PC-9 (cell line): Measurements from ENCODE around the gene ARIH2. TPM values are rescaled to one million over a fixed set of nuclear protein-coding genes. Genes with fewer than 3 reads are reported as not detected.

Experiments used
- BruUV-seq: library from RNA; stranded (reverse); fragments of 400-500 nt; replicated peaks from 2 replicates; lab custom pipeline; 2021; lab: Mats Ljungman, UMichigan
- CTCF ChIA-PET: fragments of 300-600 bp; sonication (Branson Sonifier 250); formaldehyde crosslinking; loops from one replicate; lab custom pipeline; 2022; ENCODE audit warnings: antibody characterized with exemption; lab: Charles Lee
- POLR2A ChIA-PET: fragments of 300-600 bp; sonication (Branson Sonifier 250); formaldehyde crosslinking; loops from one replicate; lab custom pipeline; 2022; ENCODE audit warnings: antibody characterized with exemption; ENCODE audit not compliant: unreplicated experiment; lab: Charles Lee
- DNase-seq, 2 experiments: peaks; one replicate each; pipeline versions ENCODE4 v3.0.0 to v3.0.0-alpha.2; 2015 to 2022; ENCODE audit warnings: mixed read lengths in 1 of 2
- H2AFZ ChIP-seq: fragments of 200-600 bp; sonication (generic); 2 replicates; pipeline ENCODE4 v1.8.1; 2017; ENCODE audit warnings: antibody characterized with exemption
- H3F3A ChIP-seq: fragments of 200-600 bp; sonication (generic); 2 replicates; pipeline ENCODE4 v1.8.1; 2017; ENCODE audit warnings: antibody characterized with exemption, mild to moderate bottlenecking, low read depth; ENCODE audit not compliant: insufficient read depth
- H3K27ac ChIP-seq: fragments of 200-600 bp; sonication (generic); 2 replicates; pipeline ENCODE4 v1.6.1; 2016; ENCODE audit warnings: mixed run types
- H3K27me3 ChIP-seq: fragments of 200-600 bp; sonication (generic); 2 replicates; pipeline ENCODE4 v1.6.1; 2016; ENCODE audit warnings: low read depth, mixed run types; ENCODE audit not compliant: insufficient read depth
- H3K36me3 ChIP-seq: fragments of 200-600 bp; sonication (generic); 2 replicates; pipeline ENCODE4 v1.6.1; 2016; ENCODE audit warnings: low read depth, mixed run types
- H3K4me1 ChIP-seq: fragments of 200-600 bp; sonication (generic); replicated peaks from 2 replicates; pipeline ENCODE4 v1.6.1; 2016; ENCODE audit warnings: mixed run types; ENCODE audit not compliant: insufficient read depth
- H3K4me2 ChIP-seq: fragments of 200-600 bp; sonication (generic); 2 replicates; pipeline ENCODE4 v1.6.1; 2017; ENCODE audit warnings: mixed run types
- H3K4me3 ChIP-seq: fragments of 200-600 bp; sonication (generic); 2 replicates; pipeline ENCODE4 v1.6.1; 2016; ENCODE audit warnings: mixed run types
- H3K79me2 ChIP-seq: fragments of 200-600 bp; sonication (generic); 2 replicates; pipeline ENCODE4 v1.6.1; 2017; ENCODE audit warnings: low read depth, mixed run types
- H3K9me2 ChIP-seq: fragments of 200-600 bp; sonication (generic); 2 replicates; pipeline ENCODE4 v1.8.1; 2017; ENCODE audit warnings: mild to moderate bottlenecking; ENCODE audit not compliant: insufficient read depth
- H3K9me3 ChIP-seq: fragments of 200-600 bp; sonication (generic); 2 replicates; pipeline ENCODE4 v1.8.1; 2016; ENCODE audit warnings: low read depth; ENCODE audit not compliant: insufficient read depth
- H4K20me1 ChIP-seq: fragments of 200-600 bp; sonication (generic); 2 replicates; pipeline ENCODE4 v1.8.1; 2017; ENCODE audit not compliant: insufficient read depth
- EZH2 ChIP-seq: fragments of 200-600 bp; sonication (generic); IDR thresholded peaks from 2 replicates; pipeline ENCODE4 v1.8.0; 2017; ENCODE audit warnings: antibody characterized with exemption, low read depth
- intact Hi-C: fragments of 100-400 bp; cut with micrococcal nuclease; formaldehyde crosslinking; loops from one replicate; pipeline ENCODE4 v1.10.0; 2022; ENCODE audit not compliant: unreplicated experiment
- total RNA-seq: library from RNA; stranded (reverse); gene quantifications from 2 replicates; pipeline ENCODE4 v1.2.3, GENCODE V29; 2021
- TF ChIP-seq, protein P1 (sequence below): fragments of 200-600 bp; sonication (generic); conservative IDR thresholded peaks from 2 replicates; pipeline ENCODE4 v1.6.1; 2017; ENCODE audit warnings: mixed run types, antibody characterized with exemption, mild to moderate bottlenecking, moderate library complexity

ARIH2 gene
- total RNA-seq, 1 experiment from 2014 or later, result 86.1 TPM

GRCh38 chr3:48982686-48983085, 64.0 kb downstream of the ARIH2 start:
- intact Hi-C loops, result no loop called here
- DNase-seq, result no peak
- Histone ChIP-seq H2AFZ (no peak overlapping the region), H3K4me3 (no peak overlapping the region), H3K27ac (no peak overlapping the region), H3K36me3 (0 out of 2 replicates have a peak, but pooled peaks cover 3% of the 10 kb centered on the region), H3K9me2 (no peaks in the 10 kb centered on the region), H3K27me3 (no peaks in the 10 kb centered on the region), H3K79me2 (no peaks in the 10 kb centered on the region), H3K9me3 (no peaks in the 10 kb centered on the region), H3F3A (peaks cover 13% of the 10 kb centered on the region; the same call in 1 of the 2 replicates), H3K4me2 (no peak overlapping the region), H3K4me1 (no peaks in the 10 kb centered on the region), H4K20me1 (no peaks in the 10 kb centered on the region)
- TF ChIP-seq EZH2, result no peak
- TF ChIP-seq, protein P1, sequence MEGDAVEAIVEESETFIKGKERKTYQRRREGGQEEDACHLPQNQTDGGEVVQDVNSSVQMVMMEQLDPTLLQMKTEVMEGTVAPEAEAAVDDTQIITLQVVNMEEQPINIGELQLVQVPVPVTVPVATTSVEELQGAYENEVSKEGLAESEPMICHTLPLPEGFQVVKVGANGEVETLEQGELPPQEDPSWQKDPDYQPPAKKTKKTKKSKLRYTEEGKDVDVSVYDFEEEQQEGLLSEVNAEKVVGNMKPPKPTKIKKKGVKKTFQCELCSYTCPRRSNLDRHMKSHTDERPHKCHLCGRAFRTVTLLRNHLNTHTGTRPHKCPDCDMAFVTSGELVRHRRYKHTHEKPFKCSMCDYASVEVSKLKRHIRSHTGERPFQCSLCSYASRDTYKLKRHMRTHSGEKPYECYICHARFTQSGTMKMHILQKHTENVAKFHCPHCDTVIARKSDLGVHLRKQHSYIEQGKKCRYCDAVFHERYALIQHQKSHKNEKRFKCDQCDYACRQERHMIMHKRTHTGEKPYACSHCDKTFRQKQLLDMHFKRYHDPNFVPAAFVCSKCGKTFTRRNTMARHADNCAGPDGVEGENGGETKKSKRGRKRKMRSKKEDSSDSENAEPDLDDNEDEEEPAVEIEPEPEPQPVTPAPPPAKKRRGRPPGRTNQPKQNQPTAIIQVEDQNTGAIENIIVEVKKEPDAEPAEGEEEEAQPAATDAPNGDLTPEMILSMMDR, result no peak
- BruUV-seq, result no TSS peak
- ChIA-PET CTCF (no interaction called here), POLR2A (interaction anchor here (0.6 to 0.7 kb wide), 2 partner anchors 40 to 317 kb away, joined by 9 to 19 read pairs; partner anchors contain the start of gene NDUFAF3)

DNA sequence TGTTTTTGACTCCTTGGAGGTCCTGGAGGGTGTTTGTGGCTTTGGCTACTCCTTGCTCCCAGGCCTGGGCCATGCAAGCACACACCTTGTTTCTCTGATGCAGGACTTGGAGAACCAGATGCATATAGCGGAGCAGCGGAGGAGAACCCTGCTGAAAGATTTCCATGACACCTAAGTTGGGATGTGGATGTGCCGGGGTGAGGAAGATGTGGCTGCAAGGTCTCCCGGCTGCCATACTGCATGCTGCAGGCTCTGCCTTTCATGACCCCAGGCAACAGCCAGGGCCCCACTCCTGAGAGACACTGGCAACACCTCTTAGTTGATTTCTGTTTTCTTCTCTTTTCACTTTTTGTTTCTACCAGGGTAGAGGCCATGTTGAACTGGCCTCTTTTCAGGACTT, 64.5 kb downstream of the ARIH2 start:
- no peaks in the 10 kb centered on the region for H3K4me1 ChIP-seq
- H3F3A ChIP-seq, result peaks cover 16% of the 10 kb centered on the region; the same call in 1 of the 2 replicates
- ChIA-PET CTCF (no interaction called here), POLR2A (interaction anchor here (0.6 kb wide), 1 partner anchor 318 kb away, joined by 19 read pairs; no protein-coding TSS in a partner anchor)
- no peak overlapping the region for H3K4me3 ChIP-seq
- H3K79me2 ChIP-seq, result no peaks in the 10 kb centered on the region
- intact Hi-C loops, result no loop called here
- no peak overlapping the region for H3K4me2 ChIP-seq
- no peaks in the 10 kb centered on the region for H3K27me3 ChIP-seq
- no peak overlapping the region for H2AFZ ChIP-seq
- DNase-seq, result no peak
- H3K36me3 ChIP-seq, result 0 out of 2 replicates have a peak, but pooled peaks cover 3% of the 10 kb centered on the region
- no peak for TF ChIP-seq EZH2
- TF ChIP-seq, protein P1, result no peak
- H4K20me1 ChIP-seq, result no peaks in the 10 kb centered on the region
- H3K9me2 ChIP-seq, result no peaks in the 10 kb centered on the region
- no peaks in the 10 kb centered on the region for H3K9me3 ChIP-seq
- BruUV-seq, result no TSS peak
- no peak overlapping the region for H3K27ac ChIP-seq

GRCh38 chr3:48984663-48985062, 66.0 kb downstream of the ARIH2 start:
- Histone ChIP-seq H3K9me2 (no peaks in the 10 kb centered on the region), H3F3A (peaks cover 24% of the 10 kb centered on the region; the same call in 1 of the 2 replicates), H3K9me3 (no peaks in the 10 kb centered on the region), H3K4me1 (peaks cover 7% of the 10 kb centered on the region), H3K27me3 (no peaks in the 10 kb centered on the region), H3K36me3 (0 out of 2 replicates have a peak, but pooled peaks cover 3% of the 10 kb centered on the region), H3K4me3 (no peak overlapping the region), H4K20me1 (no peaks in the 10 kb centered on the region), H3K27ac (no peak overlapping the region), H2AFZ (no peak overlapping the region), H3K4me2 (no peak overlapping the region), H3K79me2 (0 out of 2 replicates have a peak, but pooled peaks cover 7% of the 10 kb centered on the region)
- no peak for DNase-seq
- POLR2A ChIA-PET, result interaction anchor here (0.6 kb wide), 1 partner anchor 17 kb away, joined by 4 read pairs; no protein-coding TSS in a partner anchor
- no peak for TF ChIP-seq EZH2
- TF ChIP-seq, protein P1, result no peak
- intact Hi-C loops, result no loop called here
- no TSS peak for BruUV-seq
- CTCF ChIA-PET, result no interaction called here
